Activated CD8-positive, alpha-beta memory T cell treated with anti-CD3 and anti-CD28 coated beads, Interleukin-2, amount 50 U/mL, for 1 hour (primary cell): Measurements from ENCODE around the gene ZNF778.
"Not testable (repeated sequence)": the region's sequence is repeated elsewhere in the genome, so short reads cannot be mapped to it uniquely, and the experiment has no call there.

Experiments
- DNase-seq: peaks from one replicate; pipeline ENCODE4 v3.0.0-alpha.2; 2020; ENCODE audit errors: extremely low read depth

Gene ZNF778

DNA sequence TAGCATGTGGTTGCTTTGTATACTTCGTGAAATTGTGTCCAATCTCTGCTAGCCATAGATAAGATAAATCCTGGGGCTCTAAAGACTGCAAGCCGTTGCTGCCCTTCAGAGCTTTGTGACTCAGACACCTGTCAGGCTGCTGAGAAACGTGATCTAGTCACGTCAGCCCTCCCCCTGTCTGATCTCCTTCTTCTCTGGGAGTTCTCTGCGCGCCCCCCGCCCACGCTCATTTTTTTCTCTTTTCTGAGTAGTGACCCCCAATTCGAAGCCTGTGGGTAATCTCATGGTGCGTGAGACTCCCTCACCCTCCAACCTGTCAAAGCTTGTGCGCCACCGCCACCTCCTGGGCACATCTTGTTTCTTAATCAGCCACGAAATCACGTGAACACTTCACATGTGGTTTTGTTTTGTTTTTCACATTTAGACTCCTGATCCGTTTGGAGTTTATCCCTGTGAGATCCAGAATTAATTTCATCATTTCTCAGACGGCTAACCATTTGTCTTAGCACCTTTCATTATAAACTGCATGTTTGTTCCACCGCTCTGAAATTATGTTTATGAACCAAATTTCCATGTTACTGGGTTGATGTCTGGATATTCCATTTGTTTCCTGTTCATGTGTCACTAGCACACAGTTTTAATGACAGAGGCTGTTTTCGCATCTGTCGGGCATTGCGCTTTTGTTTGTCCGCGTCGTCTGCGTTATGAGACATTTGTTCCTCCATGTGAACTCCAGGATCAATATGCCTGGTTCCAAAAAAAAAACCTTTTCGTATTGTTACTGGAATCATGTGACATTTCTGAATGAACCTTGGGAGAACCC is 977 bp upstream of the ZNF778 start:
- peak; percentile 58 for DNase-seq

DNA sequence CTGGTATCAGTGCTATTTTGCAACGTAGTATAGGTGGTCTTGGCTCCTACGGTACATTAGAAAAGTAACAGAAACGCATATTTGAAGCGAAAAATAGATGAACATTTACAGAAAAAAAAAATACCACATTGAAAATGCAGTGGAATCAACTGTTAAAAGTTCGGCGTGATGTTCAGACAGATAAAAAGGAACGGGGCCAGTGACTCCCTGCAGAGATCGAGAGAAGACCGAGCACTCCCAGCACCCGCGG is 440 bp upstream of the ZNF778 start:
- no peak for DNase-seq

DNA sequence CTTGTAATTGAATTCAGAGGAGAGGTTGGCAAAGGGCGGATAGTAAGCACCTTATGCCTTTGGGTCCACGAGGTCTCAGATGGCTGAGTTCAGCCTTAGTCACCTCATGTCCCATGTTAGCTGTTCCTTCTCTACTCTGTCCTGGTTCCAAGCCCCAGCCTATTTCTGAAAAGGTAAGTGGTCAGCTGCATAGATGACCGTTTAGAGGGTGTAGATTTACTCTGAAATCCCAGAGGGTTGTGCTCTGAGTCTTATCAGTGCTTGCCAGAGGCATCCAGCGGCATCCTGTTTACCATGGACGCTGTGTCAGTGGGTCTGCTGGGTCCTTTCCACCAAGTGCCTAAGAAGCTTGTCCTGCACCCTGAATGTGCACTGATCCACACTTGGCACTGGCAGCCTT is 1.9 kb downstream of the ZNF778 start:
- no peak for DNase-seq

DNA sequence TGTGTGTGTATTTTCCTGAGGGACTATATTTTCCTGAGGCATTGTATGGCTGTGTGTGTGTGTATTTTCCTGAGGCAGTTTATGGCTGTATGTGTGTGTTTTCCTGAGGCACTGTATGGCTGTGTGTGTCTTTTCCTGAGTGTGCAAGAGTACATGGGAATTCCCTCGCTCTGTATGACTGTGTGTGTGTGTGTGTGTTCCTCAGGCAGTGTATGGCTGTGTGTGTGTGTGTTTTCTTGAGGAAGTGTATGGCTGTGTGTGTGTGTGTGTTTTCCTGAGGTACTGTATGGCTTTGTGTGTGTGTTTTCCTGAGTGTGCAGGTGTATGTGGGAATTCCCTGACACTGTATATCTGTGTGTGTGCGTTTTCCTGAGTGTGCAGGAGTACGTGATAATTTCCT is 4.1 kb downstream of the ZNF778 start:
- DNase-seq: no peak

DNA sequence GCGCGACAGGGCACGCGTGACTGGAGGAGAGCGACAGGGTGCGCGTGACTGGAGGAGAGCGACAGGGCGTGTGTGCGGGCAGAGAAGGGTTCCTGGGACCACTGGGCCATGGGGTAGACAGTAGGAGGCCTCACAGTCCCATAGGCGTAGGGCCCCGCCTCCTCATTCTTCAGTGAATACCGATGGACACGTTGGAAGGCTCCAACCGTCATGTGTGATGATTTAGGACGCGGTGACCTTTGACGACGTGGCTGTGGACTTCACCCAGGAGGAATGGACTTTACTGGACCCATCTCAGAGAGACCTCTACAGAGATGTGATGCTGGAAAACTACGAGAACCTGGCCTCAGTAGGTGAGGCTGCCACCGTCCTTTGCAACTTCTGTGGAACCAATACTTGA is 5.4 kb downstream of the ZNF778 start:
- no peak for DNase-seq

DNA sequence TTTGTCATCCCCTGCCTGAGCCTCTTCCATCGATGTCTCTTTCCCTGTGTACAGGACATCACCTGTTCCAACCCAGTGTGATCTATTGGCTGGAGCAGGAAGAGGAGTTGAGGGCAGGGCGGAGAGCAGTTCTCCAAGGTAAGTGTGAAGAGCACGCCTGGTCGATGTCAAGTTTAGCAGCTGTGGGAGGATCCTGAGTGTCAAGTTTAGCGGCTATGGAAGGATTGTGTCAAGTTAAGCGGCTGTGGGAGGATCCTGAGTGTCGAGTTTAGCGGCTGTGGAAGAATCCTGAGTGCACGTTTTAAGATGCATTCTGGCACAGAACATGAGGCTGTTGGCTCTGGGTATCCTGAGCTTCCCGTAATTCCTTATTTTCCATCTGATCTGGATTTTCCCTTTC is 7.2 kb downstream of the ZNF778 start:
- no peak for DNase-seq

DNA sequence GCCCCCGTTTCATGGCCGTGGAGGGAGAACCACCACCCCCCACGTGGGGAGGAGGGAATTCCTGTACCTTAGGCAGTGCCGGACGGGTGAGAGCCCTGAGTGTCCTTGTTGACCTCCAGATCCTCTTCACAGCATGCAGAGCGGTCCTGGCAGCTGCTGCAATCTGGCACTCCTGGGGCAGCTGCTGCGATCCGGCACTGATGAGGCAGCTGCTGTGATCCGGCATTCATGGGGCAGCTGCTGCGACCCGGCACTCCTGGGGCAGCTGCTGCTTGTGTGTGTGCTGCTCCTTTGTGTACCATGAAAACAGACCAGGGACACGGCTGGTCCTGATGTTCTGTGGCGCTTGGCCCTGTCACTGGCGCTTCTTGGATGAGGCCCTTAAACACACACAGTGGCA is 12.8 kb downstream of the ZNF778 start:
- DNase-seq: no peak

DNA sequence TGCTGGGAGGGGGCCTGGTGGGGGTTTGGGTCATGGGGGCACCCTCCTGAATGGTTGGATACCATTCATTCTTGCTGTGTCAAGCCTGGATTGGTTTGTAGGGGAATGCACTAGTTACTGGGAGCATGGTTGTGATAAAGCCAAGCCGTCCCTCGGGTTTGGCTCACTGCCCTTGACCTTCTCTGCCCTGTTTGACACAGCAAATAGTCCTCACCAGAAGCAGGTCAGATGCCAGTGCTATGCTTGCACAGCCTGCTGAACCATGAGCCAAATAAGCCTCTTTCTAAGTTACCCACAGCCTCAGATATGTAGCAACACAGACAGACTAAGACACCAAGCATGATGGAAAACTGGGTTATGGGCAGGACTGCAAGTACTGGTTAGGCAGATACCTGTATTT is 14.6 kb downstream of the ZNF778 start:
- no peak for DNase-seq

DNA sequence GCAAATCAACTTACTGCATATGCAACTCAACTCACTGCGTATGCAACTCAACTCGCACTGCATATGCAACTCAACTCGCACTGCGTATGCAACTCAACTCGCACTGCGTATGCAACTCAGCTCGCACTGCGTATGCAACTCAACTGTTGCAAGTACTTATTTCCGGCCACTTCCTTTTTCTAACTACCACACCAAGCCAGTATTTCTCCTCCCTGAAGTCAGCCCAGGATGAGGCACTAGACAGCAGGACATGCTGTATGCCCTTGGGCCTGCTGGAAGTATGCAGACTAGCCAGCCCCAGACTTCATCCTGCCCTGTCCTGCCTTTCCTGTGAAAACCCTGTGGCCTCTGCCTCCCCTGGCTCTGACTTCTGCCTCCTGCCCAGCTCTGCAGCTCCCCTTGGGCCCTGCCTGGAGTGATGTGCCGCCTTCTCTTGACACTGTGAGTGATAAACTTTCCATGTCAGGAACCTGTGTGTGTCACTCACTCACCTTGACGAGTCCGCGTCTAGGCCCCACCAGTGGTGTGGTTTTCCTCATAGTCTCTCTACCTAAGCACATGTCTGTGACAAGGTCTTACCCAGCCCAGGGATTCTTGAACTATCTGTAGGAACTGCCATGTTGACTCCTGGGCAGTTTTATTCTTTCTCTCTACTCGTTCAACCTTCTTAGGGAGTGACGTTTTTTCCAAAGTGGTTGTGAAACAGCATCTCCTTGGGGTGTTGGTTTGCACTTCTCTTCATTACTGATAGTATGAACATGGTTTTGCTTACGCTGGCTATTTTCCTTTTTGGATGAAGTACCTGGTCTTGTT is 16.4 kb downstream of the ZNF778 start:
- DNase-seq: no peak

DNA sequence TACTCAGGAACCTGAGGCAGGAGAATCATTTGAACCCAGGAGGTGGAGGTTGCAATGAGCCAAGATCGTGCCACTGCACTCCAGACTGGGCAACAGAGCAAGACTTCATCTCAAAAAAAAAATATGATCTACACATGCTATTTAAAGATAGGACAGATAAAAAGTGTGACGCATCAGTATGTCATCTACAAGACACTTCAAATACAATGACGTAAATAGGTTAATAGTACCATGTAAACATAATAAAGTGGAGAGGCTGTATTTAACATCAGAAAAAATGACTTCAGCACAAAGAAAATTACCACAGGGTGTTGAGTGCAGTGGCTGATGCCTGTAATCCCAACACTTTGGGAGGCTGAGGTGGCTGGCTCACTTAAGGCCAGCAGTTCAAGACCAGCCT is 20.2 kb downstream of the ZNF778 start:
- no peak for DNase-seq

DNA sequence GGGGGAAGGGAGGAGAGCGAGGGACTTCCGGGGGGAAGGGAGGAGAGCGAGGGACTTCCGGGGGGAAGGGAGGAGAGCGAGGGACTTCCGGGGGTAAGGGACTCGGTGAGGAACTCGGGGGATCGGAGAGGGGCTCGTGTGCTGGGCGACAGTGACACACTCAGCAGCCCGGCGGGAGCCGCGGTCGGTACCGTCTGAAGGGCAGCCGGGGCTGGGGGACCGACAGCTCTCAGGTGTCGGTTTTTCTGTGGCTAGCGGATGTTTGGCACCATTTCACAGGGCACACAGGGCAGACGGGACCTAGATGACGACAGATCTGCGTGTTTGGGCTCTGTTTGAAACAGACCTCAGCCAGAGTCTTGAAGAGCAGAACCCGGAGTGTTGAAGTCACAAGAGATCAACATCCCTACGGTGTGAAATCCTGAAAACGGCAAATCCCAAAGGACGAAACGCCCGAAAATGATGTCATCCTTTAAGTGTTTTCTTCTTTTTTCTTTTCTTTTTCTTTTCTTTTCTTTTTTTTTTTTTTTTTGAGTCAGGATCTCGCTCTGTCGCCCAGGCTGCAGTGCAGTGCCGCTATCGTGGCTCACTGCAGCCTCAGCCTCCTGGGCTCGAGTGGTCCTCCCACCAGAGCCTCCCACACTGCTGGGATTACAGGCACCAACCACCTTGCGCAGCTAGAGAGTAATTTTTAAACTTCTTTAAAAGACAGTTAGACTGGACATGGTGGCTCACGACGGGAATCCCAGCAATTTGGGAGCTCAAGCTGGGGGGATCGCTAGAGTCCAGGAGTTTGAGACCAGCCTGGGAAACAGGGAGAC is 23.9 kb downstream of the ZNF778 start:
- DNase-seq: peak; percentile 77

DNA sequence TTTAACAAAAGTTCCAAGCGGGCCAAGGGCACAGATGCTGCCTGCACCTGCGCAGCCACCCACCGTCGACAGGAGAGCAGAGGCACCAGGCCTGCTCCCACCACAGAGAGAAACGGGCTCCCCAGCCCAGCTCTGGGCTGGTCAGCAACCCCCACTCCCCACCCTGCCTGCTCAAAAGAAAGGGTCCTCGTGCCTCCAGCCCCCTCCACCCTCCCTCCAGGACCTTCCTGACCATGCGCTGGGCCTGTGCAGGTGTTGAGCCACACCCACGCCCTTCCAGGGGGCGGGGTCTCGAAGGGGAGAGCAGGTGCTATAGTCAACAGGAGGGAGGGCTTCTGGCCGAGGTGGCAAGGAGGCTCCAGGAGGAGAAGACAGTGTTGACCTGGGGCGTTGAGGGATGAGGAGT is 25.3 kb downstream of the ZNF778 start:
- DNase-seq: no peak

DNA sequence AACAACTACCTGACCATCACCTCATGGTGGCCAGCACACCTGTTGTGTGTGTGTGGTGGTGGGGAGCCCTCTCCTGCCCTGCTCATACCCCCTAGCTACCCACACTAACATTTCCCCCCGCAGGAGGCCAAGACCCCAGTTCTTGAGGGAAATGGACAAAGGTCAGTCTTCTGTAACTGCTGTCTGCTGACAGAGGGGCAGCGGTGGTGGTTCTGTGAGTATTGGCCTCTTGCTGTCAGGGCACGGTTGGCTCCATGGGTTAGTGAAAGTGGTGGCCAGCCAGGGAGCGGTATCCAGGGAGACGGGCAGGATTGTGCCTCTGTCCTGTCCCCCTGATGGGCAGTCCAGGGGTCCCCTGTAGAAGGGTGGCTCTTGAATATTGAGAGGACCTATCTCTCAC is 26.2 kb downstream of the ZNF778 start:
- DNase-seq: no peak

DNA sequence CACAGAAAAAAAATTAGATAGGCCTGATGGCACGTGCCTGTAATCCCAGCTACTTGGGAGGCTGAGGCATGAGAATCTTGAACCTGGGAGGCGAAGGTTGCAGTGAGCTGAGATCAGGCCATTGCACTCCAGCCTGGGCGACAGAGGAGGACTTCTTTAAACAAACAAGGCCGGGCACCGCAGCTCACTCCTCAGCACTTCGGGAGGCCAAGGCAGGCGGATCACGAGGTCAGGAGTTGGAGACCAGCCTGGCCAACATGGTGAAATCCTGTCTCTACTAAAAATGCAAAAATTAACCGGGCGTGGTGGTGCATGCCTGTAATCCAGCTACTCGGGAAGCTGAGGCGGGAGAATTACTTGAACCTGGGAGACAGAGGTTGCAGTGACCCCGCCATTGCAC is 26.8 kb downstream of the ZNF778 start:
- not testable (repeated sequence) for DNase-seq

DNA sequence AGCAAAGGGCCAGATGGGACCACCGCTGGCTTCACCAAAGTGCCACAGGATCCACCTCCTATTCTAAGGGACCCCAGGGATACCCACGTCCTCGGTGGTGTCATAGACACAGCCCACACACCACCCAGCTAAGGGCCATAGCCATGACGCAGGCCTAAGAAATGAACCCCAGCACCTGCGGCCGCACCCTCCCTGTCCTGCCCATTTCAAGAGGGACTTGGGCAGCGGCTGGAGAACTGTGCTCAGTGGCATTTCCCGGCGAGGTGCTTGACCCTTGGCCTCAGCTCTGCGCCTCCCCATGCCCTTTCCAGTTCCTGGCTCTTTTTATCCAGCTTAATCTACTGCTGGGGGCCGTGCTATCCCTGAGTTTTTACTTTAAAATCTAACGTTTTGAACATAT is 27.3 kb downstream of the ZNF778 start:
- no peak for DNase-seq

DNA sequence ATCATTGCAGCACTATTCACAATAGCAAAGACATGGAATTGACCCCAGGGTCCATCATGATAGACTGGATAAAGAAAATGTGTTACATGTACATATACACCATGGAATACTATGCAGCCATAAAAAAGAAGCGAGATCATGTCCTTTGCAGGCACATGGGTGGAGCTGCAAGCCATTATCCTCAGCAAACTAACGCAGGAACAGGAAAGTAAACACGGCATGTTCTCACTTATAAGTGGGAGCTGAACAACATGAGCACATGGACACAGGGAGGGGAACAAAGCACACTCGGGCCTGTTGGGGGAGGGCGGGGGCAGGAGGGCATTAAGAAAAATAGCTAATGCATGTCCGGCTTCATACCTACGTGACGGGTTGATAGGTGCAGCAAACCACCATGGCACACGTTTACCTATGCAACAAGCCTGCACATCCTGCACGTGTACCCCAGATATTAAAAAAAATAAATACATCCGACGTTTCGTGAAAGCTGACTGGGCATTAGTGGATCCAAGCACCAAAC is 28.9 kb downstream of the ZNF778 start:
- no peak for DNase-seq

DNA sequence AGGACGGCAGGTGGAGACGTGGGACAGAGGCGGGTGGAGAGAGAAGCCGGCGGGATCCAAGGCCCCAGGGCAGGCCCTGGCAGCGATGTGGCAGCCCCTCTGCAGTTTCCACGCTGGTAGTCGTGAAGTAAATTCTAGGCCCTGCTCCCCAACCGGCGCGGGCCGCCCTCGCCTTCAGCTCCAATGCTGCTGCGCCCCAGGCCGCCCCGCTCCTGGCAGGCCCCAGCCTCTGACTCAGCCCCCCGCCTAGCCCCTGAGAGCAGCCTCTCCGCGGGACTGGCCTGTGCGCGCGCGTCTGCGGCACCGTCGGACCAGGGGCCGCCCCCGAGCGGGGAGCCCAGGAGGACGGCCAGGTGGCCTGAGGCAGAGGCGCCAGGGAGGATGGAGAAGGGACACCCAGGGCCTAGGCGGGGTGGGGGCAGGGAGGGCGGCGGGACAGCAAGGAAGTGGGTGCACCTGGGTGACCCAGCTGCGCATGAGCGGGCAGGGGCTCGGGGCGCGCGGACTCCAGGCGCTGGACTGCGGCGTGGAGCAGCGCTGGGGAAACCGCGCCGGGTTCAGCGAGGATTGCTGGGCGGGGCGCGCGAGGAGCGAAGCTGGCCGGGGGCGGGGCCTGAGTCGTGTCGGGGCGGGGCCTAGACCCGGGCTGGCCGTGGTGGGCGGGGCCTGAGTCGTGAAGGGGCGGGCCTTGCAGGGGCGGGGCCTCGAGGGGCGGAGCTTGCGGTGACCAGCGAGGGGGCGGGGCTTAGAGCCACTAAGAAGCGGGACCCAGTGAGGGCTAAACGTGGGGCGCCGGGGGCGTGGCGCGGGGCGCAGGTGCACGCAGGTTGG is 29.6 kb downstream of the ZNF778 start:
- DNase-seq: peak; percentile 90

DNA sequence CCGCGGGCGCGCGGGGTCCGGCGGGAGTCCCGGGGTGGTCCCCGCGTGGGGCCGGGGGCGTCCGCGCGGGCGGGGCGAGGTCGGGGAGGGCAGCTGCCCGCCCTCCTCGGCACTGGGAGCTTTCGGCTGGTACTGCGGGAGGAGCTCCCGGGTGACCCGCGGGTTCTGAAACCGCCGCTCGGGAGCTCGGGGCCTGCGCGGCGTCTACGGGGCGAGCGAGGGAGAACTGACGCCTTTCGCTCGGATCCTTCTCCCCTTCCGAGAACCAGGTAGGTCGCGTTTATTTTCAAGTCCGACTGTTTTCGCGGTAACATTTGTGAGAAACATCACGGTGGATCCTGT is 30.2 kb downstream of the ZNF778 start:
- not testable (repeated sequence) for DNase-seq

DNA sequence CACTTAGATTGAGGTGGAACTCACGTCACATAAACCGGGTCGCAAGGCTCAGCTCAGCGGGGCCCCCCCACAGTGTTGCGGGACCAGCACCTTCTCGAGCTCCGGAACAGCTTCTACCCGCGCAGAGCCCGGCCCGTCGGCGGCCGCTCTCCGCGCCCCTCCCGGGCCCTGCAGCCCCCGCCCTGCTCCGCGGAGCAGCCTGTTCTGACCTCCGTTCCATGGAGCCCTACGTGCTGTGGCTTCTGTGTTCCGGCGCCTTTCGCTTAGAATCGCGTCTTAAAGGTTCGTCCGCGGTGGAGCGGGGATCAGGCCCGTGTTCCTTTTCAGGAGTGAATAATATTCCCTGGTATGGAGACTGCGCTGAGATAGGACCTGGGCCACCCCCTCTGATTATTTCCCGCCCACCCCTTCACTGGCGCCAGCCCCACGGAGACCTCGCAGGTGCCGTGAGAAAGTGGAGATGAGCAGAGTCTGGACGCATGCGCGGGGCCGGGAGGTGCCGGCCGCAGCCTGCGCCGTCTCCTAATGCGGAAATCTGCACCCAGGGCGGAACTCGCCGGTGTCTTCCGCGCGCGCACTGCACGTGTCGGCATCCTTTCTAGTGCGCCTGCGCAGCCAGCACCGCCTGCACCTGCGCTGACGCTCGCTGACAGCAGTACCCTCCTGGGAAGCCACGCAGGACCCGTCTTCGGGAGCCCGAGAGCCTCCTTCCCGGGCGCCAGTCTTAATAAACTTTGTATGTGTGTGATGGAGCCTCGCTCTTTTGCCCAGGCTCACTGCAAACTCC is 30.9 kb downstream of the ZNF778 start:
- no peak for DNase-seq

DNA sequence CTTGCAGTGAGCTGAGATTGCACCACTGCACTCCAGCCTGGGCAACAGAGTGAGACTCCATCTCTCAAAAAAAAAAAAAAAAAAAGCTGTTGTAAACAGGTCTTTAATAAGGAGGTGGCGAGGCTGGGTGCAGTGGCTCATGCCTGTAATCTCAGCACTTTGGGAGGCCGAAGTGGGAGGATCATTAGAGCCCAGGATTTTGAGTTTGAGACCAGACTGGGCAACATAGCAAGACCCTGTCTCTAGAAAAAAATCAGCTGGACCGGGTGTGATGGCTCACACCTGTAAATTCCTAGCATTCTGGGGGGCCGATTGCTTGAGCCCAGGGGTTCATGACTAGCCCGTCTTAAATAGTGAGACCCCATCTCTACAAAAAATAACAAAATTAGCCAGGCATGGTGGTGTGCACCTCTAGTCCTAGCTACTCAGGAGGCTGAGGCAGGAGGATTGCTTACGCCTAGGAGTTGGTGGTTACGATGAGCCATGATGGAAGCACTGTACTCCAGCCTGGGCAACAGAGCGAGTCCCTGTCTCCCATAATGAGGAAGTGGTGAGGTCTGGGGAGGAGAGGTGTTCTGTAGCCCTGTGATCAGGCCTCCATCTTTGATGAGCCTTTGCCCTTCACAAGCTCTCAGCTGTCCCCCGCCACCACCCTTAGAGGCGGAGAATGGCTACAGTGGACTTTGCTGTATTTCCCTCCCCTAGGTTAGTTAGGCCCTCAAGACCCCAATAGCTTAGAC is 36.2 kb downstream of the ZNF778 start:
- no peak for DNase-seq
